ENCODE data around the gene LTBP1. TPM values are rescaled to one million over a fixed set of nuclear protein-coding genes. Genes with fewer than 3 reads are reported as not detected.

LTBP1 gene
- total RNA-seq, 1 donor from 2014 or later, result 36.0 TPM

DNA sequence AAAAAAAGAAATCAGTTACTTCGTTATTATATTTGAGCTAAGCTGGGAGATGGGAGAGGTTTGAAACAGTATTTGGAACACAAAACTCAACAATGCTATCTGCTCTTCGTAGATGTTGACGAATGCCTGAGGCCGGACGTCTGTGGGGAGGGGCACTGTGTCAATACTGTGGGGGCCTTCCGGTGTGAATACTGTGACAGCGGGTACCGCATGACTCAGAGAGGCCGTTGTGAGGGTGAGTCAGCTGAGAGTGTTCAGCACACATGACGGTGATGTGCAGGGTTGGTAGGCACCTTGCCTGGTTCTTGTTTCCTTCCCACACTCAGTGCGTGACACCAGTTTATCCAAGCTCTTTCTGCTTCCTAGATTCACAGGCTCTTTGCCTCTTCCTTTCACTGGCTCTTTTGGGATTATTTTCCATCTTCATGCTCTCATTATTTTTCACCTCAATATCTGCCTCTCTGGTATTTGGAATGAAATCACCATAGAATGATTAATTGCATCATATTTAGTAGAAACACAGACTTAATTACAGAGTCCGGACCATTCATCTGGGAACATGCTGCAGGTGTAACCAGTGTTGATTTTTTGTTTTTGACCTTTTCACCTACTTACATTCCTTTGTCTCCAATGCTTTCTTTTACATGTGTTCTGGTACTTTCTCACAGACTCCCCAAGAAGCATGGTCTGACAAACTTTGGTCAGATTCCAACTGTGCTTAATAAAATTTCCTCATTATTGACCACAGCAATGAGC lies 329.1 kb downstream of the LTBP1 start:
- ATAC-seq, result peak; percentile 69
- TF ChIP-seq, protein P1, sequence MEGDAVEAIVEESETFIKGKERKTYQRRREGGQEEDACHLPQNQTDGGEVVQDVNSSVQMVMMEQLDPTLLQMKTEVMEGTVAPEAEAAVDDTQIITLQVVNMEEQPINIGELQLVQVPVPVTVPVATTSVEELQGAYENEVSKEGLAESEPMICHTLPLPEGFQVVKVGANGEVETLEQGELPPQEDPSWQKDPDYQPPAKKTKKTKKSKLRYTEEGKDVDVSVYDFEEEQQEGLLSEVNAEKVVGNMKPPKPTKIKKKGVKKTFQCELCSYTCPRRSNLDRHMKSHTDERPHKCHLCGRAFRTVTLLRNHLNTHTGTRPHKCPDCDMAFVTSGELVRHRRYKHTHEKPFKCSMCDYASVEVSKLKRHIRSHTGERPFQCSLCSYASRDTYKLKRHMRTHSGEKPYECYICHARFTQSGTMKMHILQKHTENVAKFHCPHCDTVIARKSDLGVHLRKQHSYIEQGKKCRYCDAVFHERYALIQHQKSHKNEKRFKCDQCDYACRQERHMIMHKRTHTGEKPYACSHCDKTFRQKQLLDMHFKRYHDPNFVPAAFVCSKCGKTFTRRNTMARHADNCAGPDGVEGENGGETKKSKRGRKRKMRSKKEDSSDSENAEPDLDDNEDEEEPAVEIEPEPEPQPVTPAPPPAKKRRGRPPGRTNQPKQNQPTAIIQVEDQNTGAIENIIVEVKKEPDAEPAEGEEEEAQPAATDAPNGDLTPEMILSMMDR (IDR thresholded peaks at IDR 0.05), result no peak
- Histone ChIP-seq H3K4me3 (no peak overlapping the region), H3K36me3 (no peaks in the 10 kb centered on the region), H3K9me3 (no peaks in the 10 kb centered on the region), H3K27me3 (no peaks in the 10 kb centered on the region), H3K4me1 (no peaks in the 10 kb centered on the region), H3K27ac (no peak overlapping the region)
- intact Hi-C loops (cut with DNase I), result no loop called here
- no peak for DNase-seq

DNA sequence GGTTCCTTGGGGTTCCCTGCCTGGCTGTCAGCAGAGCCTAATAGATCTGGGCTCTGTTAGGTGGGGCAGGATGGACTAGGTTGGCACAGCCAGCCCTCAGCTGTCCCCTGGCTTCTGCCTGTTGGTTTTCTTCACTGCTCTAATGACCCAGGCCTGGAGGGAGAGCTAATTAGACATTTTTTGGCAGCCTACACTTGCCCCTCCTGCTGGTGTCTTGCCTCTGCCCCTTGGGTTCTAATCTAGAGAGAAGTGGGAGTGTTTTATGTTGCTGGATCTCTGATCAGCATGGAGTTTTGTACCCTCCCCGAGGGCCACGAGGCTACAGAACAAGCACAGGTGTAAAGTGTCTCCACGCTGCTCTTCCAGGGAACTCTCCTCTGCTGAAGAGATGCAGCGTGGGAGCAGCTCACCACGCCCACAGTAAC lies 330.3 kb downstream of the LTBP1 start:
- intact Hi-C loops (cut with DNase I), result no loop called here
- TF ChIP-seq, protein P1 (IDR thresholded peaks at IDR 0.05), result no peak
- no peaks in the 10 kb centered on the region for H3K4me1 ChIP-seq
- ATAC-seq (no peak), DNase-seq (no peak)
- H3K36me3 ChIP-seq, result no peaks in the 10 kb centered on the region
- H3K27ac ChIP-seq, result peak overlapping the region; percentile 27
- no peak overlapping the region for H3K4me3 ChIP-seq
- no peaks in the 10 kb centered on the region for H3K27me3 ChIP-seq
- no peaks in the 10 kb centered on the region for H3K9me3 ChIP-seq

DNA sequence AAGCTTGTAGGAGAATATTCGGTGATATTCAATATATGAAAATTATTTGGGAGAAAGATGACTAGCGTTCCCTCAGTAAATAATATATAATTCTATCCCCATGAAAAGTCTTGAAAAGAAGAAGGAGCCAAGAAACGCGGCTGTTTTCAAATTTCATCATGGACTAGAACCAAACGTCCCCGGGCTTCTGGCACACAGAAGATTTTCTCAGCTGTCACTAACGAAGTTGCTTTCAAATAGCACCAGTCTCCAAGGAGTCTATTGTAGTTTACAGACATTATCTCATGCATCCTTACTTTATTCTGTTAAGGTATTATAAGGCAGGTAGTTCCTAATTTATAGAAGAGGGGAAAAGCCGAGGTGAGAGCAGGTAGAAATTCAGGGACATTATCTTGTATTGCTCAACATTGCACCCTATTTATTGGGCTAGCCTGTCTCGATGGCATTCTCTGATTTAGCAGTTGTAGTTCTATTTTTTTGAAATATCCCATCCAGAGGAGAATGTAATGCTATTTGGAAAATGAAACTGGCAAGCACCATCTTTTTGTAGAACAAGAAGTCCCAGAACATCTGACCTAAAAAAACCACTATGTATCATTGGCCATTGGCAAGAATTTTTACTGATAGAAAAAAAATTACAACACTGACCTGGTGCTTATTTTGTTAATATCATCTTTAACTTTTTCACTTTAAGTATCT lies 331.6 kb downstream of the LTBP1 start:
- no peaks in the 10 kb centered on the region for H3K27me3 ChIP-seq
- TF ChIP-seq, protein P1 (IDR thresholded peaks at IDR 0.05), result no peak
- DNase-seq (no peak), ATAC-seq (no peak)
- H3K9me3 ChIP-seq, result no peaks in the 10 kb centered on the region
- peak overlapping the region; percentile 33 for H3K27ac ChIP-seq
- no peaks in the 10 kb centered on the region for H3K36me3 ChIP-seq
- H3K4me1 ChIP-seq, result no peaks in the 10 kb centered on the region
- intact Hi-C loops (cut with DNase I), result no loop called here
- no peak overlapping the region for H3K4me3 ChIP-seq

DNA sequence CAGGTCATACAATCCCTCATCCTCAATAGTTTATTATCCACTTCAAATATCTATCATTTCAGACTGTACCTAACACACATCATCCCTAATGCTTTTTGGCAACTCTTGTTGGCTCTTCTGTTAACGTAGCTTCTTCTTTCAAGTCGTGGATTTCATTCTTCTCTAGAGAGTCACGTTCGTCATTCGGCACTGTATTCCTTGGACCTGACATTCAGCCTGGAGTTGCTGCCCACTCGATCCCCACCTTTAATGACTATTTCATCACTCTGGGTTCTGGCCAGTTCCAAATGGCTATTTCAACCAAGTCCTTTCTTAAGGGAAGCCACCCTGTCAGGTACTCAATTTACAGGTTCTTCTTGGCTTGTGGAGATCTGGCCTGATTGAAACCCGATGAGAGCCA lies 337.5 kb downstream of the LTBP1 start:
- H3K9me3 ChIP-seq, result no peaks in the 10 kb centered on the region
- no peak for DNase-seq
- no peaks in the 10 kb centered on the region for H3K4me1 ChIP-seq
- no peak overlapping the region for H3K27ac ChIP-seq
- TF ChIP-seq, protein P1 (IDR thresholded peaks at IDR 0.05), result no peak
- no peaks in the 10 kb centered on the region for H3K36me3 ChIP-seq
- no peak overlapping the region for H3K4me3 ChIP-seq
- intact Hi-C loops (cut with DNase I), result no loop called here
- no peak for ATAC-seq
- no peaks in the 10 kb centered on the region for H3K27me3 ChIP-seq

DNA sequence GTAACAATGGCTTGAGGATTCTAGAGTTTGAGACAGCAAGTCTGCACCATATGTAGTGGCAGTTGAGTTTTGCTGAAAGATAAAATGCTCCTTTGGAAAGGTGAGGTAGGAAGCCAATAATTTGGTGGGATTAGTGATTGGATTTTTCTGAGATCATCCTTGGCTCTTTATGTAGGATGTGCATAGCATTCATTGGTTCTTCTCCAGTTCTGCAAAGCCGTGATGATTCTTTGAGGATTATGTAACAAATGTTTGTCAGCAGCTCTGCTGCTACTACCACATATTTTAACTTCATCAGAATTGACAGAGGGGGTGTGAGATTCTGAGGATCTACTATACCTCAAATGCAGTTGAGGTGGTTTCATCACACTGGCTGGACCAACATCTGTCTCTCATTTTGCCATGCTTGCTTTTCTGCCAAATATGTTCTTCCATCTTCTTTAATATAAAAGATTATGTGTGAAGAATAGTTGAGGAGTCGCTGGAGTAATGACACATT lies 340.8 kb downstream of the LTBP1 start:
- Histone ChIP-seq H3K36me3 (no peaks in the 10 kb centered on the region), H3K4me3 (no peak overlapping the region), H3K9me3 (no peaks in the 10 kb centered on the region), H3K27ac (no peak overlapping the region), H3K4me1 (peaks cover 10% of the 10 kb centered on the region), H3K27me3 (no peaks in the 10 kb centered on the region)
- intact Hi-C loops (cut with DNase I), result no loop called here
- DNase-seq (no peak), ATAC-seq (no peak)
- TF ChIP-seq, protein P1 (IDR thresholded peaks at IDR 0.05), result no peak
